IPS-NIHi7 (cell line): Measurements from ENCODE around the gene PCNT.

ENCODE experiments used
- DNase-seq: peaks from one replicate; pipeline ENCODE4 v3.0.0; 2012; ENCODE audit warnings: mixed read lengths; ENCODE audit errors: extremely low spot score

Gene PCNT

GRCh38 chr21:46409641-46410406 is 85.9 kb downstream of the PCNT start:
- DNase-seq: no peak

GRCh38 chr21:46410516-46410915 is 86.6 kb downstream of the PCNT start:
- DNase-seq: no peak

- DNase-seq: no peak
Measured at GRCh38 chr21:46411236-46411635, 87.3 kb downstream of the PCNT start.

GRCh38 chr21:46411691-46412090 is 87.7 kb downstream of the PCNT start:
- no peak for DNase-seq

- no peak for DNase-seq
Measured at GRCh38 chr21:46412521-46413364, 88.8 kb downstream of the PCNT start.

- DNase-seq: no peak
Measured at GRCh38 chr21:46413365-46413696, 89.4 kb downstream of the PCNT start.

- DNase-seq: no peak
Measured at GRCh38 chr21:46414965-46415275, 91.0 kb downstream of the PCNT start.

GRCh38 chr21:46416551-46416950 is 92.6 kb downstream of the PCNT start:
- DNase-seq: no peak

- no peak for DNase-seq
Measured at GRCh38 chr21:46418265-46418946, 94.5 kb downstream of the PCNT start.

- no peak for DNase-seq
Measured at GRCh38 chr21:46420241-46421190, 96.6 kb downstream of the PCNT start.

- DNase-seq: no peak
Measured at GRCh38 chr21:46421191-46421750, 97.3 kb downstream of the PCNT start.

GRCh38 chr21:46421756-46422555 is 98.0 kb downstream of the PCNT start:
- DNase-seq: no peak

- DNase-seq: no peak
Measured at GRCh38 chr21:46422636-46423241, 98.8 kb downstream of the PCNT start.

- no peak for DNase-seq
Measured at GRCh38 chr21:46423546-46424038, 99.6 kb downstream of the PCNT start.

- peak; percentile 41 for DNase-seq
Measured at GRCh38 chr21:46424039-46424591, 100.2 kb downstream of the PCNT start.

- DNase-seq: no peak
Measured at GRCh38 chr21:46424621-46425020, 100.7 kb downstream of the PCNT start.

GRCh38 chr21:46425041-46425440 is 101.1 kb downstream of the PCNT start:
- no peak for DNase-seq

GRCh38 chr21:46425571-46425970 is 101.6 kb downstream of the PCNT start:
- DNase-seq: no peak

- no peak for DNase-seq
Measured at GRCh38 chr21:46426313-46427046, 102.5 kb downstream of the PCNT start.
